GM12878 (cell line): ENCODE results near the gene AP3B1. TPM values are rescaled to one million over a fixed set of nuclear protein-coding genes. Genes with fewer than 3 reads are reported as not detected.

Experiments used
- ATAC-seq: fragments of 200-7000 bp; cut with Tn5 transposase; 3 replicates; pipeline ENCODE4 v1.9.1; 2020; ENCODE audit warnings: mild to moderate bottlenecking, moderate library complexity
- BruUV-seq: library from RNA; stranded (reverse); fragments of 400-500 nt; replicated peaks from 2 replicates; lab custom pipeline; 2021; lab: Mats Ljungman, UMichigan
- CTCF ChIA-PET: fragments of 300-600 bp; sonication (Branson Sonifier 250); formaldehyde crosslinking; extraction: SDS; loops from one replicate; lab custom pipeline; 2021; ENCODE audit warnings: inconsistent platforms; lab: Yijun Ruan, JAX
- POLR2A ChIA-PET: fragments of 350-600 bp; formaldehyde crosslinking; extraction: SDS; loops from one replicate; lab custom pipeline; 2021; ENCODE audit warnings: inconsistent platforms; lab: Charles Lee
- RAD21 ChIA-PET: fragments of 300-600 bp; sonication (Branson Sonifier 250); formaldehyde crosslinking; loops from one replicate; lab custom pipeline; 2023; ENCODE audit warnings: antibody characterized with exemption; ENCODE audit not compliant: unreplicated experiment; lab: Charles Lee
- SMC1A ChIA-PET: fragments of 300-600 bp; sonication (Branson Sonifier 250); formaldehyde crosslinking; loops from one replicate; lab custom pipeline; 2023; ENCODE audit not compliant: unreplicated experiment, uncharacterized antibody; lab: Charles Lee
- DNase-seq: peaks from one replicate; pipeline ENCODE4 v3.0.0-alpha.2; 2011; ENCODE audit warnings: low read depth, low spot score
- FAIRE-seq: peaks from 3 replicates; lab custom pipeline; 2011; peaks lifted over from hg19 to GRCh38; lab: Jason Lieb, UNC
- H2AFZ ChIP-seq: 2 replicates; pipeline ENCODE4 v1.6.0; 2011; ENCODE audit warnings: low read depth, low read length, control low read depth; ENCODE audit not compliant: control insufficient read depth
- H3K27ac ChIP-seq: 2 replicates; pipeline ENCODE4 v1.5.1; 2011; ENCODE audit warnings: control low read depth; ENCODE audit not compliant: control insufficient read depth, insufficient read depth
- H3K27me3 ChIP-seq, 2 experiments: replicated peaks in 1 of 2; 2 replicates each; pipeline versions ENCODE4 v1.6.0 to v1.6.1; 2011; ENCODE audit warnings: low read length in 1 of 2; ENCODE audit not compliant: control insufficient read depth in 2 of 2, insufficient read depth in 2 of 2
- H3K36me3 ChIP-seq, 2 experiments: 2 replicates each; pipeline ENCODE4 v1.5.1; 2011; ENCODE audit warnings: low read length in 1 of 2; ENCODE audit not compliant: control insufficient read depth in 2 of 2, insufficient read depth in 2 of 2
- H3K4me1 ChIP-seq: 2 replicates; pipeline ENCODE4 v1.6.1; 2011; ENCODE audit warnings: mild to moderate bottlenecking, low read length, moderate library complexity, mixed read lengths; ENCODE audit not compliant: control insufficient read depth, insufficient read depth
- H3K4me2 ChIP-seq: 2 replicates; pipeline ENCODE4 v1.6.0; 2011; ENCODE audit warnings: control low read depth; ENCODE audit not compliant: control insufficient read depth, insufficient read depth
- H3K4me3 ChIP-seq: fragments of 200-600 bp; sonication (generic); 2 replicates; pipeline ENCODE4 v1.5.1; 2016
- H3K79me2 ChIP-seq: 2 replicates; pipeline ENCODE4 v1.6.0; 2011; ENCODE audit warnings: low read length; ENCODE audit not compliant: control insufficient read depth, insufficient read depth
- H3K9ac ChIP-seq: 2 replicates; pipeline ENCODE4 v1.8.0; 2011; ENCODE audit warnings: low read length, control low read depth, mixed read lengths; ENCODE audit not compliant: control insufficient read depth, insufficient read depth
- H3K9me3 ChIP-seq: replicated peaks from 3 replicates; pipeline ENCODE4 v1.5.1; 2011; ENCODE audit warnings: mild to moderate bottlenecking, low read length; ENCODE audit not compliant: control insufficient read depth, insufficient read depth
- H4K20me1 ChIP-seq: 2 replicates; pipeline ENCODE4 v1.6.0; 2011; ENCODE audit not compliant: control insufficient read depth, insufficient read depth
- CBX5 ChIP-seq: sonication (generic); IDR thresholded peaks from 2 replicates; pipeline ENCODE4 v1.6.1; 2016; ENCODE audit warnings: low read depth, moderate library complexity, mild to moderate bottlenecking, inconsistent platforms
- MEF2A ChIP-seq: IDR thresholded peaks from 2 replicates; pipeline ENCODE4 v1.6.1; 2011; ENCODE audit warnings: low read depth, mild to moderate bottlenecking, low read length, moderate library complexity; ENCODE audit not compliant: insufficient read depth
- NRF1 ChIP-seq: conservative IDR thresholded peaks from 2 replicates; pipeline ENCODE4 v1.6.1; 2011; ENCODE audit warnings: mild to moderate bottlenecking, low read depth, low read length, improper control_type of control experiment
- POU2F2 ChIP-seq: IDR thresholded peaks from 3 replicates; pipeline ENCODE4 v1.6.1; 2011; ENCODE audit warnings: low read depth, mild to moderate bottlenecking, low read length, borderline replicate concordance
- SP1 ChIP-seq: IDR thresholded peaks from one replicate; pipeline ENCODE4 v1.6.1; 2011; ENCODE audit warnings: low read depth, low read length
- SREBF2 ChIP-seq: IDR thresholded peaks from 2 replicates; pipeline ENCODE4 v1.6.1; 2012; ENCODE audit warnings: mild to moderate bottlenecking, low read length
- ZNF217 ChIP-seq: fragments of 450-650 bp; IDR thresholded peaks from 2 replicates; pipeline ENCODE4 v1.6.1; 2017; ENCODE audit warnings: antibody characterized with exemption, mild to moderate bottlenecking
- ZSCAN29 ChIP-seq: fragments of 450-650 bp; IDR thresholded peaks from 2 replicates; pipeline ENCODE4 v1.6.1; 2017; ENCODE audit warnings: mild to moderate bottlenecking, moderate library complexity
- WGBS: methylation state at CpG from one replicate; pipeline ENCODE4 v1.1.6; 2016; ENCODE audit warnings: low lambda C conversion rate; ENCODE audit not compliant: insufficient replicate concordance, insufficient coverage; ENCODE audit errors: missing lambda C conversion rate; 5-methylcytosine and 5-hydroxymethylcytosine counted together
- in situ Hi-C: fragments of 300-500 bp; cut with MboI; formaldehyde crosslinking; loops from 9 replicates; pipeline ENCODE4 v1.14.3; 2018; ENCODE audit warnings: mixed read lengths
- intact Hi-C: fragments of 100-400 bp; cut with micrococcal nuclease; formaldehyde crosslinking; loops from one replicate; pipeline ENCODE4 v1.14.2; 2022; ENCODE audit not compliant: unreplicated experiment
- polyA plus RNA-seq, 11 experiments: library from polyadenylated mRNA; depleted of rRNA in 4 of 11; unstranded in 6 of 11; stranded (reverse) in 5 of 11; fragments of >200 nt; fragmentation: Nextera tagmentation in 4 of 11; fragmentation: Illumina TruSeq in 1 of 11; extraction: Ambion mirVana in 4 of 11; extraction: Trizol in 1 of 11; gene quantifications; 1 replicate in 1 of 11; 2 replicates in 10 of 11; pipeline versions ENCODE4 v1.2.1 to v1.2.3, GENCODE V29; 2011 to 2016; ENCODE audit warnings: inconsistent platforms in 2 of 11, missing spikeins in 2 of 11, low read depth in 1 of 11
- total RNA-seq, 4 experiments: library from RNA; depleted of rRNA in 3 of 4; stranded (reverse); fragments of >200 nt in 3 of 4; fragmentation: Illumina TruSeq in 1 of 4; extraction: Trizol in 1 of 4; gene quantifications; 2 replicates each; pipeline versions ENCODE4 v1.2.1 to v1.2.3, GENCODE V29; 2013 to 2021
- TF ChIP-seq, protein P1 (sequence below): fragments of 450-650 bp; formaldehyde crosslinking; IDR thresholded peaks from 2 replicates; pipeline ENCODE4 v1.4.0; 2020; ENCODE audit warnings: mild to moderate bottlenecking, moderate library complexity
- TF ChIP-seq, protein P2 (sequence below): IDR thresholded peaks from 2 replicates; pipeline ENCODE4 v1.6.1; 2012; ENCODE audit warnings: low read depth, low read length, improper control_type of control experiment
- TF ChIP-seq, protein P3 (sequence below): fragments of 450-650 bp; IDR thresholded peaks from 2 replicates; pipeline ENCODE4 v1.6.1; 2016; ENCODE audit warnings: mild to moderate bottlenecking, moderate library complexity, borderline replicate concordance

Gene AP3B1
- total and polyA plus RNA-seq, 10 of the 15 experiments (the other 5 are each of a cell fraction or from before 2014, with no cell fraction given): 30.9 to 70.8 (median 46.0) TPM

DNA sequence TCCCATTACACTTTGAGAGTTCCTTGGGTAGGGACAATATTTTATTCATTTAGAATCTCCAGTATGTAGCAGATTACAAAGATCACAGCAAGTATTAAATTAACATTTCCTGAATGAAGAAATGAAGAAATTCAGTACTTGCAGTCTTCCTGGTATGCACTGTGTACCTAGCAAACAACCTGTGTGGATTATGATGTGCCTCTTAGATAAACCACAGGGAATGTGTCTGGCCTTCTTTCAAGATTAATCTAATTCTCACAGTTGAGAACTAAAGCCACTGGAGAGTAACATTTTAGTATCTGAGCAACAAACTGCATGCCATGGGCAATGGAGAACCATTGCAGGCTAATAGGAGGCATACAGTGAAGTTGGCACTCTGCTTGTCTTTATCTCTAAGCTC is 199.4 kb downstream of the AP3B1 start (continued):
- TF ChIP-seq, protein P1, sequence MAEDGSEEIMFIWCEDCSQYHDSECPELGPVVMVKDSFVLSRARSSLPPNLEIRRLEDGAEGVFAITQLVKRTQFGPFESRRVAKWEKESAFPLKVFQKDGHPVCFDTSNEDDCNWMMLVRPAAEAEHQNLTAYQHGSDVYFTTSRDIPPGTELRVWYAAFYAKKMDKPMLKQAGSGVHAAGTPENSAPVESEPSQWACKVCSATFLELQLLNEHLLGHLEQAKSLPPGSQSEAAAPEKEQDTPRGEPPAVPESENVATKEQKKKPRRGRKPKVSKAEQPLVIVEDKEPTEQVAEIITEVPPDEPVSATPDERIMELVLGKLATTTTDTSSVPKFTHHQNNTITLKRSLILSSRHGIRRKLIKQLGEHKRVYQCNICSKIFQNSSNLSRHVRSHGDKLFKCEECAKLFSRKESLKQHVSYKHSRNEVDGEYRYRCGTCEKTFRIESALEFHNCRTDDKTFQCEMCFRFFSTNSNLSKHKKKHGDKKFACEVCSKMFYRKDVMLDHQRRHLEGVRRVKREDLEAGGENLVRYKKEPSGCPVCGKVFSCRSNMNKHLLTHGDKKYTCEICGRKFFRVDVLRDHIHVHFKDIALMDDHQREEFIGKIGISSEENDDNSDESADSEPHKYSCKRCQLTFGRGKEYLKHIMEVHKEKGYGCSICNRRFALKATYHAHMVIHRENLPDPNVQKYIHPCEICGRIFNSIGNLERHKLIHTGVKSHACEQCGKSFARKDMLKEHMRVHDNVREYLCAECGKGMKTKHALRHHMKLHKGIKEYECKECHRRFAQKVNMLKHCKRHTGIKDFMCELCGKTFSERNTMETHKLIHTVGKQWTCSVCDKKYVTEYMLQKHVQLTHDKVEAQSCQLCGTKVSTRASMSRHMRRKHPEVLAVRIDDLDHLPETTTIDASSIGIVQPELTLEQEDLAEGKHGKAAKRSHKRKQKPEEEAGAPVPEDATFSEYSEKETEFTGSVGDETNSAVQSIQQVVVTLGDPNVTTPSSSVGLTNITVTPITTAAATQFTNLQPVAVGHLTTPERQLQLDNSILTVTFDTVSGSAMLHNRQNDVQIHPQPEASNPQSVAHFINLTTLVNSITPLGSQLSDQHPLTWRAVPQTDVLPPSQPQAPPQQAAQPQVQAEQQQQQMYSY (CRISPR knock-in tag): no peak
- TF ChIP-seq NRF1: no peak
- TF ChIP-seq SREBF2: no peak
- TF ChIP-seq ZSCAN29: no peak

DNA sequence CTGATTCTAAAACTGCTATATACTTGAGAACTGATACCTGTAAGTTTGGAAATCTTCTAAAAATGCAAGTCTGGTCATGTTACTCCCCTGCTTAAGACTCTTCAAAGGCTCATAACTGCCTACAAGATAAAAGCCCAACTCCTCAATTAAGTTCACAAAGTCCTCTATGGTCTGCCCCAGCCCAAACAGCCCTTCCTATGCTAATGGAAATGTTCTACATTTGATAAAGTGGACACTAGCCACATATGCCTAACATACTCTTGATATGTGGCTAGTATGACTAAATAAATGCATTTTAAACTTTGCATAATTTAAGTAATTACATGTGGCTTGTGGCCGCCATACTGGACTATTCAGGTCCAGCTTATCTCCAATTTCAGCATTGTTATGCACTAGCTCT is 204.5 kb downstream of the AP3B1 start:
- no peaks in the 10 kb centered on the region for H4K20me1 ChIP-seq
- ChIA-PET SMC1A (interaction anchor here (0.5 to 1.6 kb wide), 4 partner anchors 17 to 221 kb away, joined by 3 to 5 read pairs (median 3); no protein-coding TSS in a partner anchor), CTCF (interaction anchor here (3.2 kb wide), 1 partner anchor 11 kb away, joined by 11 read pairs; no protein-coding TSS in a partner anchor), RAD21 (no interaction called here), POLR2A (no interaction called here)
- H3K4me1 ChIP-seq: no peaks in the 10 kb centered on the region
- WGBS: 100% methylated on average over 1 of the region's 1 CpG
- H2AFZ ChIP-seq: no peak overlapping the region
- peaks cover 0 to 8% of the 10 kb centered on the region in 2 experiments; a peak in 2 of 4 replicates for H3K36me3 ChIP-seq
- no peak overlapping the region for H3K4me3 ChIP-seq
- H3K27me3 ChIP-seq: no peaks in the 10 kb centered on the region
- H3K9me3 ChIP-seq: no peaks in the 10 kb centered on the region
- in situ Hi-C loops (no loop called here), intact Hi-C loops (no loop called here)
- H3K27ac ChIP-seq: no peak overlapping the region
- H3K9ac ChIP-seq: no peak overlapping the region
- DNase-seq (no peak), FAIRE-seq (no peak), ATAC-seq (no peak)
- H3K4me2 ChIP-seq: no peak overlapping the region
- no TSS peak for BruUV-seq
- H3K79me2 ChIP-seq: no peaks in the 10 kb centered on the region
- TF ChIP-seq SP1 (no peak), CBX5 (no peak), POU2F2 (no peak), MEF2A (no peak), ZNF217 (no peak)
- TF ChIP-seq, protein P2, sequence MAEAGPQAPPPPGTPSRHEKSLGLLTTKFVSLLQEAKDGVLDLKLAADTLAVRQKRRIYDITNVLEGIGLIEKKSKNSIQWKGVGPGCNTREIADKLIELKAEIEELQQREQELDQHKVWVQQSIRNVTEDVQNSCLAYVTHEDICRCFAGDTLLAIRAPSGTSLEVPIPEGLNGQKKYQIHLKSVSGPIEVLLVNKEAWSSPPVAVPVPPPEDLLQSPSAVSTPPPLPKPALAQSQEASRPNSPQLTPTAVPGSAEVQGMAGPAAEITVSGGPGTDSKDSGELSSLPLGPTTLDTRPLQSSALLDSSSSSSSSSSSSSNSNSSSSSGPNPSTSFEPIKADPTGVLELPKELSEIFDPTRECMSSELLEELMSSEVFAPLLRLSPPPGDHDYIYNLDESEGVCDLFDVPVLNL: no peak
- TF ChIP-seq, protein P3, sequence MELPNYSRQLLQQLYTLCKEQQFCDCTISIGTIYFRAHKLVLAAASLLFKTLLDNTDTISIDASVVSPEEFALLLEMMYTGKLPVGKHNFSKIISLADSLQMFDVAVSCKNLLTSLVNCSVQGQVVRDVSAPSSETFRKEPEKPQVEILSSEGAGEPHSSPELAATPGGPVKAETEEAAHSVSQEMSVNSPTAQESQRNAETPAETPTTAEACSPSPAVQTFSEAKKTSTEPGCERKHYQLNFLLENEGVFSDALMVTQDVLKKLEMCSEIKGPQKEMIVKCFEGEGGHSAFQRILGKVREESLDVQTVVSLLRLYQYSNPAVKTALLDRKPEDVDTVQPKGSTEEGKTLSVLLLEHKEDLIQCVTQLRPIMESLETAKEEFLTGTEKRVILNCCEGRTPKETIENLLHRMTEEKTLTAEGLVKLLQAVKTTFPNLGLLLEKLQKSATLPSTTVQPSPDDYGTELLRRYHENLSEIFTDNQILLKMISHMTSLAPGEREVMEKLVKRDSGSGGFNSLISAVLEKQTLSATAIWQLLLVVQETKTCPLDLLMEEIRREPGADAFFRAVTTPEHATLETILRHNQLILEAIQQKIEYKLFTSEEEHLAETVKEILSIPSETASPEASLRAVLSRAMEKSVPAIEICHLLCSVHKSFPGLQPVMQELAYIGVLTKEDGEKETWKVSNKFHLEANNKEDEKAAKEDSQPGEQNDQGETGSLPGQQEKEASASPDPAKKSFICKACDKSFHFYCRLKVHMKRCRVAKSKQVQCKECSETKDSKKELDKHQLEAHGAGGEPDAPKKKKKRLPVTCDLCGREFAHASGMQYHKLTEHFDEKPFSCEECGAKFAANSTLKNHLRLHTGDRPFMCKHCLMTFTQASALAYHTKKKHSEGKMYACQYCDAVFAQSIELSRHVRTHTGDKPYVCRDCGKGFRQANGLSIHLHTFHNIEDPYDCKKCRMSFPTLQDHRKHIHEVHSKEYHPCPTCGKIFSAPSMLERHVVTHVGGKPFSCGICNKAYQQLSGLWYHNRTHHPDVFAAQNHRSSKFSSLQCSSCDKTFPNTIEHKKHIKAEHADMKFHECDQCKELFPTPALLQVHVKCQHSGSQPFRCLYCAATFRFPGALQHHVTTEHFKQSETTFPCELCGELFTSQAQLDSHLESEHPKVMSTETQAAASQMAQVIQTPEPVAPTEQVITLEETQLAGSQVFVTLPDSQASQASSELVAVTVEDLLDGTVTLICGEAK: no peak
